ENCODE data around the gene UBTD1. TPM values are rescaled to one million over a fixed set of nuclear protein-coding genes. Genes with fewer than 3 reads are reported as not detected.
"Not testable (repeated sequence)": the region's sequence is repeated elsewhere in the genome, so short reads cannot be mapped to it uniquely, and the experiment has no call there.

The UBTD1 gene
- total RNA-seq, 1 experiment from 2014 or later: 14.8 TPM

- DNase-seq (ENCODE audit: low read depth in 1 of 2, low spot score in 2 of 2): peak; percentile 86 to 90
- Histone ChIP-seq H3K36me3 (no peaks in the 10 kb centered on the region), H3K27ac (peak overlapping the region; percentile 71), H3K9me3 (replicated peaks) (no peaks in the 10 kb centered on the region), H3K4me1 (replicated peaks) (peaks cover 25% of the 10 kb centered on the region), H3K27me3 (replicated peaks) (no peaks in the 10 kb centered on the region), H3K4me3 (no peak overlapping the region)
These were observed 43.7 kb downstream of the UBTD1 start for GRCh38 chr10:97542169-97543024.

- Histone ChIP-seq H3K4me3 (no peak overlapping the region), H3K4me1 (replicated peaks) (peaks cover 25% of the 10 kb centered on the region), H3K27me3 (replicated peaks) (no peaks in the 10 kb centered on the region), H3K36me3 (no peaks in the 10 kb centered on the region), H3K27ac (peak overlapping the region; percentile 71), H3K9me3 (replicated peaks) (no peaks in the 10 kb centered on the region)
- DNase-seq (ENCODE audit: low read depth in 1 of 2, low spot score in 2 of 2): peak; percentile 83 to 93
These were observed 44.4 kb downstream of the UBTD1 start for GRCh38 chr10:97543025-97543546.

GRCh38 chr10:97546456-97547270 is 47.9 kb downstream of the UBTD1 start:
- H3K9me3 ChIP-seq (replicated peaks): no peaks in the 10 kb centered on the region
- no peak for DNase-seq (ENCODE audit: low read depth in 1 of 2, low spot score in 2 of 2)
- peaks cover 22% of the 10 kb centered on the region for H3K4me1 ChIP-seq (replicated peaks)
- H3K27me3 ChIP-seq (replicated peaks): no peaks in the 10 kb centered on the region
- no peaks in the 10 kb centered on the region for H3K36me3 ChIP-seq
- no peak overlapping the region for H3K27ac ChIP-seq
- no peak overlapping the region for H3K4me3 ChIP-seq

GRCh38 chr10:97547271-97547600 is 48.5 kb downstream of the UBTD1 start:
- Histone ChIP-seq H3K4me1 (replicated peaks) (peaks cover 16% of the 10 kb centered on the region), H3K27me3 (replicated peaks) (no peaks in the 10 kb centered on the region), H3K36me3 (no peaks in the 10 kb centered on the region), H3K27ac (no peak overlapping the region), H3K9me3 (replicated peaks) (no peaks in the 10 kb centered on the region), H3K4me3 (no peak overlapping the region)
- no peak for DNase-seq (ENCODE audit: low read depth in 1 of 2, low spot score in 2 of 2)

- no peaks in the 10 kb centered on the region for H3K27me3 ChIP-seq (replicated peaks)
- no peaks in the 10 kb centered on the region for H3K9me3 ChIP-seq (replicated peaks)
- no peak overlapping the region for H3K27ac ChIP-seq
- no peak for DNase-seq (ENCODE audit: low read depth in 1 of 2, low spot score in 2 of 2)
- H3K4me3 ChIP-seq: no peak overlapping the region
- H3K4me1 ChIP-seq (replicated peaks): peaks cover 9% of the 10 kb centered on the region
- no peaks in the 10 kb centered on the region for H3K36me3 ChIP-seq
These were observed 49.2 kb downstream of the UBTD1 start for GRCh38 chr10:97547962-97548361.

- no peak overlapping the region for H3K4me3 ChIP-seq
- DNase-seq (ENCODE audit: low read depth in 1 of 2, low spot score in 2 of 2): no peak
- H3K36me3 ChIP-seq: no peaks in the 10 kb centered on the region
- no peaks in the 10 kb centered on the region for H3K27me3 ChIP-seq (replicated peaks)
- H3K4me1 ChIP-seq (replicated peaks): peaks cover 8% of the 10 kb centered on the region
- no peaks in the 10 kb centered on the region for H3K9me3 ChIP-seq (replicated peaks)
- H3K27ac ChIP-seq: no peak overlapping the region
These were observed 50.2 kb downstream of the UBTD1 start for GRCh38 chr10:97548828-97549455.

- H3K36me3 ChIP-seq: no peaks in the 10 kb centered on the region
- H3K27ac ChIP-seq: no peak overlapping the region
- H3K27me3 ChIP-seq (replicated peaks): no peaks in the 10 kb centered on the region
- no peak overlapping the region for H3K4me3 ChIP-seq
- no peak for DNase-seq (ENCODE audit: low read depth in 1 of 2, low spot score in 2 of 2)
- H3K9me3 ChIP-seq (replicated peaks): peaks cover under 1% of the 10 kb centered on the region; the same call in 1 of the 2 replicates
- peaks cover 8% of the 10 kb centered on the region for H3K4me1 ChIP-seq (replicated peaks)
These were observed 51.0 kb downstream of the UBTD1 start for GRCh38 chr10:97549587-97550322.

GRCh38 chr10:97550336-97551149 is 51.8 kb downstream of the UBTD1 start:
- H3K27ac ChIP-seq: no peak overlapping the region
- no peaks in the 10 kb centered on the region for H3K27me3 ChIP-seq (replicated peaks)
- H3K4me3 ChIP-seq: no peak overlapping the region
- H3K4me1 ChIP-seq (replicated peaks): peaks cover 8% of the 10 kb centered on the region
- peaks cover 7% of the 10 kb centered on the region; the same call in 1 of the 2 replicates for H3K9me3 ChIP-seq (replicated peaks)
- H3K36me3 ChIP-seq: no peaks in the 10 kb centered on the region
- no peak for DNase-seq (ENCODE audit: low read depth in 1 of 2, low spot score in 2 of 2)

- H3K36me3 ChIP-seq: no peaks in the 10 kb centered on the region
- DNase-seq (ENCODE audit: low read depth in 1 of 2, low spot score in 2 of 2): no peak
These were observed 52.5 kb downstream of the UBTD1 start for GRCh38 chr10:97551271-97551670.

GRCh38 chr10:97553575-97554031 is 54.9 kb downstream of the UBTD1 start:
- Histone ChIP-seq H3K36me3 (no peaks in the 10 kb centered on the region), H3K4me3 (no peak overlapping the region), H3K4me1 (replicated peaks) (peaks cover 8% of the 10 kb centered on the region), H3K27ac (no peak overlapping the region), H3K9me3 (replicated peaks) (peaks cover 7% of the 10 kb centered on the region; the same call in 1 of the 2 replicates), H3K27me3 (replicated peaks) (no peaks in the 10 kb centered on the region)
- peak; percentile 54 to 66 for DNase-seq (ENCODE audit: low read depth in 1 of 2, low spot score in 2 of 2)

More at GRCh38 chr10:97551271-97551670, 52.5 kb downstream of the UBTD1 start:
- Histone ChIP-seq H3K4me1 (replicated peaks) (peaks cover 8% of the 10 kb centered on the region), H3K27ac (no peak overlapping the region), H3K4me3 (no peak overlapping the region), H3K9me3 (replicated peaks) (peaks cover 7% of the 10 kb centered on the region; the same call in 1 of the 2 replicates), H3K27me3 (replicated peaks) (no peaks in the 10 kb centered on the region)

- H3K4me3 ChIP-seq; H3K9me3 ChIP-seq (replicated peaks); DNase-seq (ENCODE audit: low read depth in 1 of 2, low spot score in 2 of 2); H3K27ac ChIP-seq; H3K27me3 ChIP-seq (replicated peaks); H3K4me1 ChIP-seq (replicated peaks); H3K36me3 ChIP-seq: not testable (repeated sequence)
These were observed 55.6 kb downstream of the UBTD1 start for GRCh38 chr10:97554336-97554735.

GRCh38 chr10:97555541-97555940 is 56.8 kb downstream of the UBTD1 start:
- H3K27me3 ChIP-seq (replicated peaks); H3K36me3 ChIP-seq; H3K4me1 ChIP-seq (replicated peaks); DNase-seq (ENCODE audit: low read depth in 1 of 2, low spot score in 2 of 2); H3K27ac ChIP-seq; H3K4me3 ChIP-seq; H3K9me3 ChIP-seq (replicated peaks): not testable (repeated sequence)

All from SJSA1 (cell line).